Psoas muscle (tissue), 8 donors: ENCODE measurements around the gene RUNX2. TPM values are rescaled to one million over a fixed set of nuclear protein-coding genes. Genes with fewer than 3 reads are reported as not detected.

Source experiments
- ATAC-seq, 4 donors: fragments of 200-7000 bp; cut with Tn5 transposase; one replicate each; pipeline ENCODE4 v1.9.1; 2020; ENCODE audit warnings: moderate library complexity in 3 of 4, mild to moderate bottlenecking in 2 of 4
- DNase-seq, 2 donors: peaks; one replicate each; pipeline ENCODE4 v3.0.0-alpha.2; 2020
- H3K27ac ChIP-seq: fragments of 200-600 bp; one replicate; pipeline ENCODE4 v1.8.0; 2022
- H3K27me3 ChIP-seq, 3 donors: fragments of 200-600 bp in 1 of 3; one replicate each; pipeline versions ENCODE4 v1.6.1 to v1.8.0; 2013 to 2022; ENCODE audit warnings: low read length in 2 of 3, mild to moderate bottlenecking in 2 of 3, moderate library complexity in 1 of 3; ENCODE audit not compliant: insufficient read depth in 3 of 3
- H3K36me3 ChIP-seq, 2 donors: fragments of 200-600 bp in 1 of 2; one replicate each; pipeline versions ENCODE4 v1.6.1 to v1.8.0; 2013 to 2022; ENCODE audit warnings: low read depth in 1 of 2, mild to moderate bottlenecking in 1 of 2, moderate library complexity in 1 of 2; ENCODE audit not compliant: insufficient read depth in 1 of 2
- H3K4me1 ChIP-seq: fragments of 200-600 bp; one replicate; pipeline ENCODE4 v1.8.0; 2022
- H3K4me3 ChIP-seq: fragments of 200-600 bp; one replicate; pipeline ENCODE4 v1.8.0; 2022; ENCODE audit warnings: mild to moderate bottlenecking
- H3K9me3 ChIP-seq: fragments of 200-600 bp; one replicate; pipeline ENCODE4 v1.8.0; 2022
- whole genome bisulfite sequencing, 3 donors: extraction: QIAGEN DNeasy Blood & Tissue Kit; methylation state at CpG; one replicate each; pipeline versions ENCODE4 v1.1.6 to v1.1.7; 2013; 5-methylcytosine and 5-hydroxymethylcytosine counted together
- intact Hi-C, 2 donors: fragments of 100-400 bp; cut with DNase I; formaldehyde crosslinking; loops; one replicate each; pipeline versions ENCODE4 v1.11.0 to v1.14.2; 2022
- polyA plus RNA-seq, 3 donors: library from polyadenylated mRNA; stranded (reverse); fragments of 200-250 nt; gene quantifications; one replicate each; pipeline ENCODE4 v1.2.3, GENCODE V29; 2013
- total RNA-seq, 4 donors: library from RNA; stranded (reverse); fragmentation: NEBNext Ultra II Directional in 2 of 4; extraction: Animal tissue kit (Norgen Biotek cat#: 25700) in 2 of 4; gene quantifications; one replicate each; pipeline versions ENCODE4 v1.2.1 to v1.2.4, GENCODE V29; 2021 to 2023
- TF ChIP-seq, protein P1 (sequence below): fragments of 200-600 bp; IDR thresholded peaks from one replicate; pipeline ENCODE4 v1.8.0; 2022; ENCODE audit warnings: antibody characterized with exemption
- donor health status: healthy with polysubstance abuse.
- donor health status: DM: no; HTN: no; CAD: no; lungs with moderate emphysema.
- donor health status: Bipolar disorder and iron deficiency.
- donor health status: healthy.
- donor health status: DM: yes; HTN: yes; CAD: no.
- donor health status: DM: no; HTN: no; CAD: no.
- donor health status: DM: no; HTN: no; CAD: no.
- donor health status: DM: yes; HTN: yes; CAD: no.

RUNX2 gene
- total and polyA plus RNA-seq, 7 donors = 0.07 to 0.69 (median 0.21) TPM

DNA sequence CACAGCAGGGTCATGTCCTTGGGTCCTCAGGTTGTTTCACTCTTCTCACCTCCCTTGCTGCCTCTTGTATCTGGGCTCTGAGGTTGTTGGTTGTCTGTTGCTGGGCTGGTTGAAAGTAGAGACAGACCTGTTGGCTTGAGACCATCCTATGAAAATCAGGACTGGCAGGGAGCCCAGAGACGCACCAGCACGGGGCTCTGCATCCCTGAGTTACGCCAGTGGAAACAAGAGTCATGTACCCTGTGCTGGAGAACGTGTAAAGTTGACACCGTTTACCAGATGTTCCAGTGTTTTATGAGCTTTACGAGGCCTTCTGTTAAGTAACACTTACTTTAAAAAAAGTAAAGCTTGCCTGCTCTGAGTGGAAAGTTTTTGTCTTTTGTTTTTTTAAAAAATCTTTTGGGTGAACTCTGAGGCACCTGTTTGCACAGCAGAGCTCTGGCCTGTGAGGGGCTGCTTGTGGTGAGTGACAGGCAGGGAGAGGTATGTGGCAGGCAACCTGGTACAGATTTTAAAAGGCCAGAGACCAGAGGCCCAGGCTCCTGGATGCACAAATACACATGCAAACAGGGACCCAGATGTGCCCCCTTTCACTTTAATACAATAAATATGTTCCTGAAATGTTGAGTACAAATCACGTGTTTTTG is 309.6 kb downstream of the RUNX2 start:
- Histone ChIP-seq H3K27me3 (no peaks in the 10 kb centered on the region), H3K9me3 (no peaks in the 10 kb centered on the region), H3K4me1 (no peaks in the 10 kb centered on the region), H3K36me3 (no peaks in the 10 kb centered on the region), H3K4me3 (no peak overlapping the region), H3K27ac (no peak overlapping the region)
- DNase-seq = no peak
- ATAC-seq = no peak
- WGBS, 3 donors = 44 to 55% (median 45%) methylated on average over 7 of the region's 7 CpGs
- TF ChIP-seq, protein P1, sequence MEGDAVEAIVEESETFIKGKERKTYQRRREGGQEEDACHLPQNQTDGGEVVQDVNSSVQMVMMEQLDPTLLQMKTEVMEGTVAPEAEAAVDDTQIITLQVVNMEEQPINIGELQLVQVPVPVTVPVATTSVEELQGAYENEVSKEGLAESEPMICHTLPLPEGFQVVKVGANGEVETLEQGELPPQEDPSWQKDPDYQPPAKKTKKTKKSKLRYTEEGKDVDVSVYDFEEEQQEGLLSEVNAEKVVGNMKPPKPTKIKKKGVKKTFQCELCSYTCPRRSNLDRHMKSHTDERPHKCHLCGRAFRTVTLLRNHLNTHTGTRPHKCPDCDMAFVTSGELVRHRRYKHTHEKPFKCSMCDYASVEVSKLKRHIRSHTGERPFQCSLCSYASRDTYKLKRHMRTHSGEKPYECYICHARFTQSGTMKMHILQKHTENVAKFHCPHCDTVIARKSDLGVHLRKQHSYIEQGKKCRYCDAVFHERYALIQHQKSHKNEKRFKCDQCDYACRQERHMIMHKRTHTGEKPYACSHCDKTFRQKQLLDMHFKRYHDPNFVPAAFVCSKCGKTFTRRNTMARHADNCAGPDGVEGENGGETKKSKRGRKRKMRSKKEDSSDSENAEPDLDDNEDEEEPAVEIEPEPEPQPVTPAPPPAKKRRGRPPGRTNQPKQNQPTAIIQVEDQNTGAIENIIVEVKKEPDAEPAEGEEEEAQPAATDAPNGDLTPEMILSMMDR = no peak
- intact Hi-C loops = no loop called here

- H3K4me3 ChIP-seq = no peak overlapping the region
- ATAC-seq (no peak), DNase-seq (no peak)
- TF ChIP-seq, protein P1 = no peak
- intact Hi-C loops = no loop called here
- no peaks in the 10 kb centered on the region for H3K9me3 ChIP-seq
- 68 to 80% (median 73%) methylated on average over 2 of the region's 2 CpGs for WGBS, 3 donors
- no peaks in the 10 kb centered on the region for H3K4me1 ChIP-seq
- no peak overlapping the region for H3K27ac ChIP-seq
- no peaks in the 10 kb centered on the region for H3K36me3 ChIP-seq
- H3K27me3 ChIP-seq = no peaks in the 10 kb centered on the region
Measured at GRCh38 chr6:45640081-45640491, 312.0 kb downstream of the RUNX2 start.

DNA sequence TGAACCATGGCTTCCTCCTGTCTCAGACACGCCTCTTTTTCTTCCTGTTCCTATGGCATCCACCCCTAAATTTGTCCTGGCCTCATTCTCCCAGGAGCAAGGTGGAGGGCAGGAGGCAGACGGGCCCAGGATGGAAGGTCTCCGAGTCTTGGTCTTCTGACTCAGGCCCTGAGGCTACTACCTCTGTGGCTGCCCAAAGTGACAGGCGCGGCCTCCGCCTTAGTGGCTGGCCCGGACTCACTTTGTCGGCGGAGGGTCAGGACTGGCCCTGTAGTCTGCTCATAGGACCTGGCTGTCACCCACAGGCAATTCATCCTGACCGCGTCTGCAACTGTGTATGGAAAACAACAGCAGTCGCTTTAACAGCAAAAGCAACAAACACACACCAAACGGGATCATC is 312.7 kb downstream of the RUNX2 start:
- H3K27me3 ChIP-seq = no peaks in the 10 kb centered on the region
- no peak overlapping the region for H3K27ac ChIP-seq
- DNase-seq (no peak), ATAC-seq (no peak)
- no peaks in the 10 kb centered on the region for H3K9me3 ChIP-seq
- intact Hi-C loops = no loop called here
- no peaks in the 10 kb centered on the region for H3K36me3 ChIP-seq
- TF ChIP-seq, protein P1 = no peak
- WGBS, 3 donors = 88 to 91% (median 90%) methylated on average over 13 of the region's 13 CpGs
- H3K4me3 ChIP-seq = no peak overlapping the region
- H3K4me1 ChIP-seq = no peaks in the 10 kb centered on the region

GRCh38 chr6:45642331-45643125 is 314.4 kb downstream of the RUNX2 start:
- Histone ChIP-seq H3K9me3 (no peaks in the 10 kb centered on the region), H3K4me3 (no peak overlapping the region), H3K36me3 (no peaks in the 10 kb centered on the region), H3K27ac (no peak overlapping the region), H3K27me3 (no peaks in the 10 kb centered on the region), H3K4me1 (no peaks in the 10 kb centered on the region)
- no peak for DNase-seq
- intact Hi-C loops = no loop called here
- ATAC-seq = no peak
- 85 to 96% (median 91%) methylated on average over 17 to 20 of the region's 20 CpGs for WGBS, 3 donors
- TF ChIP-seq, protein P1 = no peak
